Measurements from ENCODE around the gene PRM1.

Gene PRM1

GRCh38 chr16:11327277-11328171 lies 46.4 kb upstream of the PRM1 start:
- DNase-seq (ENCODE audit: low read depth), result no peak
- H3K4me3 ChIP-seq (ENCODE audit: low read length), result no peak overlapping the region
- no peak for TF ChIP-seq CTCF (IDR thresholded peaks at IDR 0.05; ENCODE audit: insufficient read depth, low read depth, low read length, missing control alignments)

- H3K4me3 ChIP-seq (ENCODE audit: low read length), result no peak overlapping the region
- DNase-seq (ENCODE audit: low read depth), result no peak
- no peak for TF ChIP-seq CTCF (IDR thresholded peaks at IDR 0.05; ENCODE audit: insufficient read depth, low read depth, low read length, missing control alignments)
Observed at GRCh38 chr16:11326737-11327276, 45.7 kb upstream of the PRM1 start.

- DNase-seq (ENCODE audit: low read depth), result no peak
- no peak for TF ChIP-seq CTCF (IDR thresholded peaks at IDR 0.05; ENCODE audit: insufficient read depth, low read depth, low read length, missing control alignments)
- no peak overlapping the region for H3K4me3 ChIP-seq (ENCODE audit: low read length)
Observed at GRCh38 chr16:11326084-11326736, 45.1 kb upstream of the PRM1 start.

GRCh38 chr16:11325404-11326083 lies 44.4 kb upstream of the PRM1 start:
- DNase-seq (ENCODE audit: low read depth), result no peak
- no peak overlapping the region for H3K4me3 ChIP-seq (ENCODE audit: low read length)
- TF ChIP-seq CTCF (IDR thresholded peaks at IDR 0.05; ENCODE audit: insufficient read depth, low read depth, low read length, missing control alignments), result no peak

- DNase-seq (ENCODE audit: low read depth), result no peak
- TF ChIP-seq CTCF (IDR thresholded peaks at IDR 0.05; ENCODE audit: insufficient read depth, low read depth, low read length, missing control alignments), result no peak
- H3K4me3 ChIP-seq (ENCODE audit: low read length), result no peak overlapping the region
Observed at GRCh38 chr16:11323551-11324336, 42.6 kb upstream of the PRM1 start.

GRCh38 chr16:11322823-11323222 lies 41.7 kb upstream of the PRM1 start:
- H3K4me3 ChIP-seq (ENCODE audit: low read length), result no peak overlapping the region
- DNase-seq (ENCODE audit: low read depth), result no peak
- TF ChIP-seq CTCF (IDR thresholded peaks at IDR 0.05; ENCODE audit: insufficient read depth, low read depth, low read length, missing control alignments), result no peak

Data from epithelial cell of esophagus (primary cell).